Breast epithelium (tissue), 3 donors: ENCODE data around the gene PEX7.

Experiments used
- CTCF ChIP-seq, 3 donors: fragments of 450-650 bp; IDR thresholded peaks; one replicate each; pipeline ENCODE4 v1.5.1; 2016 to 2017; ENCODE audit warnings: antibody characterized with exemption in 3 of 3, mild to moderate bottlenecking in 3 of 3, moderate library complexity in 3 of 3
- POLR2A ChIP-seq: fragments of 450-650 bp; IDR thresholded peaks from one replicate; pipeline ENCODE4 v1.6.1; 2016; ENCODE audit warnings: antibody characterized with exemption, mild to moderate bottlenecking, moderate library complexity
- POLR2AphosphoS5 ChIP-seq, 3 donors: sonication (generic); formaldehyde crosslinking; IDR thresholded peaks; one replicate each; pipeline ENCODE4 v1.6.1; 2017; ENCODE audit warnings: antibody characterized with exemption in 3 of 3

- TF ChIP-seq POLR2A (no peak), CTCF (IDR thresholded peaks at IDR 0.05) (no peak), POLR2AphosphoS5 (IDR thresholded peaks at IDR 0.05) (no peak)
Observed at GRCh38 chr6:136775548-136775947, 46.8 kb upstream of the PEX7 start.
